Measurements from ENCODE around the gene KCNQ1.

DNA sequence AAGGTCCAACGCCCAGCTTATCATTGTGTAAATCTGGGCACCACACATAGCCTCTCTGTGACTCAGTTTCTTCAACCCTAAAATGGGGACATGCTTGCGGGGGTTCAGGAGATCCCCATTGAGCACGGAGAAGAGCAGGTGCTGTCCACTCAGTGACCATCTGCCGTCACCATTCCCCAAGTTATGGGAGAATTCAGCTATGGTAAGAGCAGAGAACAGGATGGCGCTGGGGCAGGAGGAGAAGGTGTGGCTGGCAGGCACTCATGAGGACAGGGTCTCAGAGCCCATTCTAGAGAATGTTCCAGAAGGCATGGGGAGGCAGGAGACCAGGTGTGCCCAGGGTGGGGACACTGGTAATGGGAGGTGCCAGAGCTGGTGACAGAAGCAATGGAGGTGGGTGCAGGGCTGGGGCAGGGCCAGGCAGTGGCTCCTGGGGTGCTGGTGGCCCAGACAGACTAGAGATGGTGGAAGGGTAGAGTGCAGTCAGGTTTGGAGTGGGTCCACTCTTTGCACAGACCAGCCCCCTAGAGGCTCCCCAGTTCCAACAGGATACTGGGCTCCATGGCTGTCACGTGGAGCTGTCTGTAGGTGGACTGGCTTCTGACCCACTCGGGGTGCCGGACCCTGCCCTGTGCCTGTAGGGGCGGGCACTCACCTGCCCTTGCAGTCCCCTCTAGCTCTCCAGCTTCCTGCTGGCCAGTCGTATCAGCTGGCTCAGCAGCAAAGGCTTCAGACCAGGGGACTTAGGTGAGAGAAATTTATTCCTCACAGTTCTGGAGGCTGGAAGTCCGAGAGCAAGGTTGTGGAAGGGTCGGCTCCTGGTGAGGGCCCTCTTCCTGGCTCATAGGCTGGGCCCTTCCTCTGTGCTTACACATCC, 356.1 kb downstream of the KCNQ1 start:
- TF ChIP-seq CTCF (IDR thresholded peaks at IDR 0.05; ENCODE audit: low read length) (no peak), EZH2 (IDR thresholded peaks at IDR 0.05; ENCODE audit: borderline replicate concordance, low read length) (no peak)
